HG02763 (cell line): ENCODE data around the gene STX4.

ENCODE experiments used
- ATAC-seq: cut with Tn5 transposase; IDR thresholded peaks from one replicate; pipeline ENCODE4 v1.9.1; 2021; ENCODE audit warnings: mild to moderate bottlenecking, moderate library complexity; ENCODE audit not compliant: unreplicated experiment

The STX4 gene

DNA sequence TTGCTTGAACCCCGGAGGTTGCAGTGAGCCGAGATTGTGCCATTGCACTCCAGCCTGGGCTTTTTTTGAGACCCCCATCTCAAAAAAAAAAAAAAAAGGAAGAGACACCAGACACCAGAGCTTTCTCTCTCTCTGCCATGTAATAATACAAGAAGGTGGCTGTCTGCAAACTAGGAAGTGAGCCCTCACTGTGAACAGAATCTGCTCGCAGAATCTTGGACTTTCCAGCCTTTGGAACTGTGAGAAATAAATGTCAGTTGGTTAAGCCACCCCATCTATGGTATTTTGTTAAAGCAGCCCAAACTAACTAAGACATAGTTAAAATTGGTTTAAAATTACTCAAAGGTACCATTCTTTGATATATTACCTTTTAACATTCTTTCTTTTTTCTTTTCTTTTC lies 12.8 kb upstream of the STX4 start:
- no peak for ATAC-seq

DNA sequence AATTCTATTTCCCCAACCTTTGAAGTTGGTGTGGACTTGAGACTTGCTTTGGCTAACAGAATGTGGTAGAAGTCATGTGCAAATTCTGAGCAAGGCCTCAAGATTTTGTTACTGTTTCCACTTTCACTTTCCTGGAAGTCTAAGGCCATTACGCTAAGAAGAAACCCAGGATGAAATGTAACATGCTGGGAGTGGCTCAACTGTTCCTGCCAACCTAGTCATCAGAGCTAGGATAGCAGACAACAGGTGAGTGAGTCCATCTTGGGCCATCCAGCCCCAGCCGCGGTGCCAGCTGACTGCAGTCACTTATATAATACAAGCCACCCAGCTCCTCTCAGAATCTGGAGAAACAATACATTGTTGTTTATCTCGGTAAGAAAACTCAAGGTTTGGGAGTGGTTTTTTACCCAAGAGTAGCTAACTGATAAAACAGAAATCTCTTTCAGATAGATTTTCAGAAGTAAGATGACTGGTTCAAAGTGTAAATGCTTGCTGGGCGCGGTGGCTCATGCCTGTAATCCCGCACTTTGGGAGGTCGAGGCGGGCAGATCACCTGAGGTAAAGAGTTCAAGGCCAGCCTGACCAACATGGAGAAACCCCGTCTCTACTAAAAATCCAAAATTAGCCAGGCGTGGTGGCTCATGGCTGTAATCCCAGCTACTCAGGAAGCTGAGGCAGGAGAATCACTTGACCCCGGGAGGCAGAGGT lies 10.7 kb upstream of the STX4 start:
- no peak for ATAC-seq

GRCh38 chr16:31023252-31023602 lies 10.1 kb upstream of the STX4 start:
- no peak for ATAC-seq

GRCh38 chr16:31023627-31024226 lies 9.6 kb upstream of the STX4 start:
- no peak for ATAC-seq

GRCh38 chr16:31025339-31025738 lies 8.0 kb upstream of the STX4 start:
- no peak for ATAC-seq

GRCh38 chr16:31029272-31029671 lies 4.1 kb upstream of the STX4 start:
- no peak for ATAC-seq

DNA sequence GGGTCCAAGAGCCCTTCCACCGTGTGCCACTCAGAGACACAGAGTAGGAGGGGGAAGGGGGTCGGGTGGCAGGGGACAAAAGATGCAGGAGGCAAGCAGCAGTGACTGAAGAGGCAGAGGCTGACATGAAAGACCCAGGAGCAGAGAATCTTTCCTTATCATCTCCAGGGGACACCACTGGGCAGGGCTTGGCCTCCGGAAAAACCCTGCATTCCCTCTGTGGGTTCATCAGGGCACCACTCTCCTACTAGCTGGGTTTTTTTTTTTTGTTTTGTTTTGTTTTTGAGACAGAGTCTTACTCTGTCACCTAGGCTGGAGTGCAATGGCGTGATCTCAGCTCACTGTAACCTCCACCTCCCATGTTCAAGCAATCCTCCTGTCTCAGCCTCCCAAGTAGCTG lies 2.1 kb upstream of the STX4 start:
- no peak for ATAC-seq

DNA sequence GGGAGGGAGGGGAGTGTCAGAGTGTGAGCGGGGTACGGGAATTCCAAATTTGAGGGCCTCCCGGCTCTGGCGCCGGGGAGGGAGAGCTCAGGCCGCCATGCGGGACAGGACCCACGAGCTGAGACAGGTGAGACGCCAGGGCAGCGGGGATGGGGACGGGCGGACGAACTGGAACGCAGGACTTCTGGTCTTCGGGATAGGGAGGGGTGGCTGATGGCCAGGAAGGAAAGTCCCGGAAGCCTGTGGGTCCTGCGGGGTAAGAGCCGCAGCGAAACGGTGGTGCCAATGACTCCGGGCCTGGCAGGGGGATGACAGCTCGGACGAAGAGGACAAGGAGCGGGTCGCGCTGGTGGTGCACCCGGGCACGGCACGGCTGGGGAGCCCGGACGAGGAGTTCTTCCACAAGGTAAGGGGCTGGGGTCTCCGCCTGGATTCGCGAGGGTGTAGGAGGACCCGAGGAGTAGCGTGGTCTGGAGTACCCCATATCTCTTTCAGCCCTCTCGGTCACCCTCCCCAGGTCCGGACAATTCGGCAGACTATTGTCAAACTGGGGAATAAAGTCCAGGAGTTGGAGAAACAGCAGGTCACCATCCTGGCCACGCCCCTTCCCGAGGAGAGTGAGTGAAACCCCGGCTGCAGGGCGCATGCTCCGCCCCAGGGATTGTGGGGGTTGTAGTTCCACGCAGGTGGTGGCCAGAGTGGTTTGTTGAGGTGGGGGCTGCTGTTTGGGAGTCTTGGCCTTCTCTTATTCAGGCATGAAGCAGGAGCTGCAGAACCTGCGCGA lies 543 bp downstream of the STX4 start:
- ATAC-seq: peak; percentile 41

- ATAC-seq: no peak
Observed at GRCh38 chr16:31036691-31037090, 3.3 kb downstream of the STX4 start.

DNA sequence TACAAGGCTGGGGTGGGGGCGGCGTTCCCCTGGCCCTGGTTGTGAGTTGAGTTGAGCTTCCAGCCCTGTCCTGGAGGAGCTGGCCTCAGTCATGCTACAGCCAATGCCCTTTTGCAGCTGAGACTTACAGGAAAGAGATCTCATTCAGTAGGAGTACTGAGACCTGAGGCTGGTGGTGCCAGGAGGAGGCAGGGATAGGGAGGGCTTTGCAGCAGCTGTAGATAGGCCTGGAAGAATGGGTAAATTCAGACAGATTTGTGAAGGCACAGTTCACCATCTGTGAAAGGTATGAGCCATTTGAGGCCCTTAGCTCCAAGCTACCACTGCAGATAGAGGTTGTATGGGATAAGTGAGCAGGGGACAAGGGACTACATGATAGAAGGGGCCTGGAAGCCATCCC lies 5.6 kb downstream of the STX4 start:
- no peak for ATAC-seq

GRCh38 chr16:31042866-31043265 lies 9.5 kb downstream of the STX4 start:
- ATAC-seq: no peak

- ATAC-seq: no peak
Observed at GRCh38 chr16:31043352-31043751, 10.0 kb downstream of the STX4 start.

DNA sequence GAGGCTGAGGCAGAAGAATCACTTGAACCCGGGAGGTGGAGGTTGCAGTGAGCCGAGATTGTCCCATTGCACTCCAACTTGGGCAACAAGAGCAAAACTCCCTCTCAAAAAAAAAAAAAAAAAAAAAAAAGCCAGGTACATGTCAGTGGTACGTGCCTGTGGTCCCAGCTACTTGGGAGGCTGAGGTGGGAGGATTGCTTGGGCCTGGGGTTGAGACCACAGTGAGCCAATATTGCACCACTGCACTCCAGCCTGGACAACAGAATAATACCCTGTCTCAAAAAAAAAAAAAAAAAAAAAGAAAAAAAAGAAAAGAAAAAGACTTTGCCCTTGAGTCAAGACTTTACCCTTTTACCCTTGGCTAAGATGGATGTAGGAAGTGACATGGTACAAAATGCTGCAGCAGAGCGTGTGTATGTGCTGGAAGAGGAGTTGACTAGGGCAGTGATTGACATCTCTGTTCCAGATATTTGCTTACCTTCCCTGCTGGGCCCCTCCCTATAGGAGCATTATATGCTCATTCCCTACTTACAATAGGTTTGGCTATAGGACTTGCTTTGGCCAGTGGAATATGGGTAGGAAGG lies 10.6 kb downstream of the STX4 start:
- no peak for ATAC-seq

GRCh38 chr16:31050280-31051030 lies 17.1 kb downstream of the STX4 start:
- ATAC-seq: no peak

DNA sequence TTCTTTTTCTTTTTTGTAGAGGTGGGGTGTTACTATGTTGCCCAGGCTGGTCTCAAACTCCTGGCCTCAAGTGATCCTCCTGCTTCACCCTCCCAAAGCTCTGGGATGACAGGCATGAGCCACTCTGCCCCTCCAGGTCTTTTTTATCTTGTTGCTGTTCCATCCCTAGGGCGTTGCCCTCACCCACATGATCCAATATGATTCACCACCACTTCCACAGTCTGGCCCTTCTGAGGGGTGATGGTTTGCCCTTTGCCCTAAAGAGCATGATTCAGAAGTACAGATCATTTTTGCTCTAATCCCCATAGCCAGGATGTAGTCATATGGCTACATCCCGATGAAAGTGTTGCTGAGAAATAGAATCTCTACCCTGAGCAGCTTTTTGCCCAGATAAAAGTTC lies 18.8 kb downstream of the STX4 start:
- no peak for ATAC-seq

GRCh38 chr16:31055613-31056012 lies 22.3 kb downstream of the STX4 start:
- ATAC-seq: no peak

DNA sequence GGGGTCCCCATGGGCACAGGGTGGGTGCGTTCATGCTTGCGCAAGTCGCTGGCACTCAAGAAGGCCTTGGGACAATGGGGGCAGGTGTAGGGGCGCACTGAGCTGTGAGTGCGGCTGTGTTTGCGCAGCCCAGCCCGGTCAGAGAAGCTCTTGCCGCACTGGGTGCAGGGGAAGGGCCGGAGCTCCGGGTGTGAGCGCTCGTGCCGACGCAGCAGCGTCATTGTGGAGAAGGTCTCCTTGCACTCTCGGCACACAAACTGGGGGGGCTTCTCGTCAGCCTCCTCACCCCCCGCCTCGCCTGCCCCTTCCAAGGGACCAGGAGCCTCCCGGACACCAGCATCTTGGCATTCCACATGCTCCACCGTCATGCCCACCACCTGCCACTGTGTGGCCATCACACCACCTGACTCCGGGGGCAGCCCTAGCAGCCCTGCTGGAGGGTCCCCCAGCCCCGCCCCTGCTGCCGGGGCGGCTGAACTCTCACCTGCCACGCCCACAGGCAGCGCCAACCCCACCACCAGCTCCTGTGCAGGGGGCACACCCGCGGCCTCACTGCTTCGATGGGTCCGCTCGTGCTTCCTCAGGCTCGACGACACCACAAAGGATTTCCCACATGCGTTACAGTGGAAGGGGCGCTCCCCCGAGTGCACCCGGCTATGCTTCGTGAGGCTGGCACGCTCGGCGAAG lies 27.9 kb downstream of the STX4 start:
- ATAC-seq: no peak

GRCh38 chr16:31061813-31062440 lies 28.6 kb downstream of the STX4 start:
- no peak for ATAC-seq

DNA sequence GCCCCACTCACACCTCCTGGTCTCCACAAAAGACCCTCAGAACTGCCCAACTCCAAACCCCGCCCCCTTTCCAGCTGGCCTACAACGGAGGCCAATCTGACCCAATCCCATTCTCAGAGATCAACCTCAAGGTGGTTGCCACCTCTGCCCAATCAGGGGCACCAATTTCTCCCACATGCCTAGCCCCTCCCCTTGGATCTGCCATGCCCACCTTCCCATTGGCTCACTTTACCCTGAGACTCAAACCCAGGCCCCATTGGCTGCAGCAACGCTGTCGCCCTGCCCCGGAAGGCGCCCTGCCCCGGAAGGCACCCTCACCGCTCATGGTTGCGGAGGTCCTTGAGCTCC lies 30.1 kb downstream of the STX4 start:
- ATAC-seq: no peak
